ENCODE data around the gene CDH6.

- no peak for TF ChIP-seq CTCF (IDR thresholded peaks at IDR 0.05)
- no peak for TF ChIP-seq POLR2A (IDR thresholded peaks at IDR 0.05)
- TF ChIP-seq EP300 (IDR thresholded peaks at IDR 0.05), result no peak
Measured at GRCh38 chr5:31148959-31149475, 44.5 kb upstream of the CDH6 start.
